ENCODE data around the gene AKT3.

Gene AKT3

DNA sequence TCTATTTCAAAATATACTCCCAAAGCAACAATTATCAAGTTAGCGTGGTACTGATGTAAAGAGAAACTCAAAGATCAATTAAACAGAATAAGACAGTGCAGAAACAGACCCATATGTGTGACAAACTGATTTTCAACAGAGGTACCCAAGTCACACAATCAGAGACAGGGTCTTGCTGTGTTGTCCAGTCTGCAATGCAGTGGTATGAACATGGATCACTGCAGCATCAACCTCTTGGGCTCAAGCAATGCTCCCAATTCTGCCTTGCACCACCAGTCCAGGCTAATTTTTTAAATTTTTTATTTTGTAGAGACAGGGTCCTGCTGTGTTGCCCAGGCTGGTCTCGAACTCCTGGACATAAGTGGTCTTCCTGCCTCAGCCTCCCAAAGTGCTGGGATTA, 255.6 kb downstream of the AKT3 start:
- TF ChIP-seq TCF12 (IDR thresholded peaks at IDR 0.05; ENCODE audit: low read depth) (no peak), TEAD4 (IDR thresholded peaks at IDR 0.05) (no peak), FOXM1 (IDR thresholded peaks at IDR 0.05; ENCODE audit: borderline replicate concordance, low read depth) (no peak)

DNA sequence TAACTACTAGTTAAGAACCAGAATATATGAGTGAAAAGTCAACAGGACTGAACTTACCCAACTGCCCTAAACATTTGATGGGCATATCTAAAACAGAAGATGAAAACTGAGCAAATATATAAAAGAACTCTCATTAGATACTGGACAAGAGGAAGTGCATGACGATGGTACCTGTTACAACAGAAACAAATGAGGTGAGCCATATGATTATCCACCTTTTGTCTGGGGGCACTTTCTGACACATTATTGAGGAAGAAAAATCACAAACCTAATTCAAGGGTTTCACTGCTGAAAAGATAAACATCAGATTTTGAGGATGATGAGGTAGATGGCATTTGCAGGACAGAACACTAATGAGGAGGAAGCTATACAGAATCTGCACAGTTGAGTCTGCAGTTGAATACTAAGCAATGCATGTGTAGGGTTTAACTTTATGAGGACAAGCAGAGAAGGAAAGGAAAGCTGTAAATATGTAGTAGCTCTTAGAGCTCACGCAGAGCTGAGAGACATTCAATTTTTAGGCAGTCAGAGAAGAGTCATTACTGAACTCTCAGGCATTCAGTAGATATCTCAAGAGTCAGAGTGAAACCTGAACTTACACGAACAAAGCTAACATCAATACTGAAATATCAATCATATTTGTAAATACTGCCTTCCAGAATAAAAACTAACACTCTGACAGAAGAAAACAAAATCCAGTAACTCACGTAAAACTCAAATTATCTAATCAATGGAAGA, 262.1 kb downstream of the AKT3 start:
- no peak for TF ChIP-seq RAD21 (IDR thresholded peaks at IDR 0.05; ENCODE audit: low read depth)
- TF ChIP-seq CREB1 (IDR thresholded peaks at IDR 0.05; ENCODE audit: low read depth): no peak

DNA sequence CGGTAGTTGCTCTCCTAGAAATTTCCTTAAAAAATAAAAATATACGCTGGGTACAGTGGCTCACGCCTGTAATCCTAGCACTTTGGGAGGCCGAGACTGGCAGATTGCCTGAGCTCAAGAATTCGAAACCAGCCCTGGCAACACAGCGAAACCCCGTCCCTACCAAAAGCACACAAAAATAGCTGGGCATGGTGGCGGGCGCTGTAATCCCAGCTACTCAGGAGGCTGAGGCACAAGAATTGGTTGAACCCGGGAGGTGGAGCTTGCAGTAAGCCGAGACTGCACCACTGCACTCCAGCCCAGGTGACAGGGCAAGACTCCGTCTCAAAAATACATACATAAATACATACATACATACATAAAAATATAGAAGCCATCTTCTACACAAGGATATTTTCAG, 262.8 kb downstream of the AKT3 start:
- TF ChIP-seq EP300 (IDR thresholded peaks at IDR 0.05; ENCODE audit: borderline replicate concordance): no peak
- TF ChIP-seq TAF1 (IDR thresholded peaks at IDR 0.05; ENCODE audit: low read depth): no peak
- TF ChIP-seq ZBTB7A (IDR thresholded peaks at IDR 0.05; ENCODE audit: low read depth): no peak
- no peak for TF ChIP-seq RAD21 (IDR thresholded peaks at IDR 0.05; ENCODE audit: low read depth)
- TF ChIP-seq NFIC (IDR thresholded peaks at IDR 0.05): no peak
- TF ChIP-seq, protein P1, sequence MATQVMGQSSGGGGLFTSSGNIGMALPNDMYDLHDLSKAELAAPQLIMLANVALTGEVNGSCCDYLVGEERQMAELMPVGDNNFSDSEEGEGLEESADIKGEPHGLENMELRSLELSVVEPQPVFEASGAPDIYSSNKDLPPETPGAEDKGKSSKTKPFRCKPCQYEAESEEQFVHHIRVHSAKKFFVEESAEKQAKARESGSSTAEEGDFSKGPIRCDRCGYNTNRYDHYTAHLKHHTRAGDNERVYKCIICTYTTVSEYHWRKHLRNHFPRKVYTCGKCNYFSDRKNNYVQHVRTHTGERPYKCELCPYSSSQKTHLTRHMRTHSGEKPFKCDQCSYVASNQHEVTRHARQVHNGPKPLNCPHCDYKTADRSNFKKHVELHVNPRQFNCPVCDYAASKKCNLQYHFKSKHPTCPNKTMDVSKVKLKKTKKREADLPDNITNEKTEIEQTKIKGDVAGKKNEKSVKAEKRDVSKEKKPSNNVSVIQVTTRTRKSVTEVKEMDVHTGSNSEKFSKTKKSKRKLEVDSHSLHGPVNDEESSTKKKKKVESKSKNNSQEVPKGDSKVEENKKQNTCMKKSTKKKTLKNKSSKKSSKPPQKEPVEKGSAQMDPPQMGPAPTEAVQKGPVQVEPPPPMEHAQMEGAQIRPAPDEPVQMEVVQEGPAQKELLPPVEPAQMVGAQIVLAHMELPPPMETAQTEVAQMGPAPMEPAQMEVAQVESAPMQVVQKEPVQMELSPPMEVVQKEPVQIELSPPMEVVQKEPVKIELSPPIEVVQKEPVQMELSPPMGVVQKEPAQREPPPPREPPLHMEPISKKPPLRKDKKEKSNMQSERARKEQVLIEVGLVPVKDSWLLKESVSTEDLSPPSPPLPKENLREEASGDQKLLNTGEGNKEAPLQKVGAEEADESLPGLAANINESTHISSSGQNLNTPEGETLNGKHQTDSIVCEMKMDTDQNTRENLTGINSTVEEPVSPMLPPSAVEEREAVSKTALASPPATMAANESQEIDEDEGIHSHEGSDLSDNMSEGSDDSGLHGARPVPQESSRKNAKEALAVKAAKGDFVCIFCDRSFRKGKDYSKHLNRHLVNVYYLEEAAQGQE (IDR thresholded peaks at IDR 0.05; ENCODE audit: low read depth): no peak
- no peak for TF ChIP-seq TEAD4 (IDR thresholded peaks at IDR 0.05)
- no peak for TF ChIP-seq EGR1 (IDR thresholded peaks at IDR 0.05)
- TF ChIP-seq FOXM1 (IDR thresholded peaks at IDR 0.05; ENCODE audit: borderline replicate concordance, low read depth): no peak
- TF ChIP-seq CREB1 (IDR thresholded peaks at IDR 0.05; ENCODE audit: low read depth): no peak
- TF ChIP-seq, protein P2, sequence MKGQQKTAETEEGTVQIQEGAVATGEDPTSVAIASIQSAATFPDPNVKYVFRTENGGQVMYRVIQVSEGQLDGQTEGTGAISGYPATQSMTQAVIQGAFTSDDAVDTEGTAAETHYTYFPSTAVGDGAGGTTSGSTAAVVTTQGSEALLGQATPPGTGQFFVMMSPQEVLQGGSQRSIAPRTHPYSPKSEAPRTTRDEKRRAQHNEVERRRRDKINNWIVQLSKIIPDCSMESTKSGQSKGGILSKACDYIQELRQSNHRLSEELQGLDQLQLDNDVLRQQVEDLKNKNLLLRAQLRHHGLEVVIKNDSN (IDR thresholded peaks at IDR 0.05): no peak
- TF ChIP-seq, protein P3, sequence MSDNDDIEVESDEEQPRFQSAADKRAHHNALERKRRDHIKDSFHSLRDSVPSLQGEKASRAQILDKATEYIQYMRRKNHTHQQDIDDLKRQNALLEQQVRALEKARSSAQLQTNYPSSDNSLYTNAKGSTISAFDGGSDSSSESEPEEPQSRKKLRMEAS (IDR thresholded peaks at IDR 0.05): no peak
- TF ChIP-seq CEBPB (IDR thresholded peaks at IDR 0.05): no peak

DNA sequence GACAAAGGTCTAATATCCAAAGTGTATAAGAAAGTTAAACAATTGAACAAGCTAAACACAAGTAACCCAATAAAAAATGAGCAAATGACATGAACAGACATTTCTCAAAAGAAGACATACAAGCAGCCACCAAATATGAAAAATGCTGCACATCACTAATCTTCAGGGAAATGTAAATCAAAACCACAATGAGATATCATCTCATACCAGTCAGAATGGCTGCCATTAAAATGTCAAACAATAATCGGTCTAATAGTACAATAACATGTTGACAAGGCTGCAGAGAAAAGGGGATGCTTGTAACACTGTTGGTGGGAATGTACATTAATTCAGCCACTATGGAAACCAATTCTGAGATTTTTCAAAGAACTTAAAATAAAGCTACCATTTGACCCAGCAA, 264.1 kb downstream of the AKT3 start:
- TF ChIP-seq, protein P2 (IDR thresholded peaks at IDR 0.05): no peak
- TF ChIP-seq, protein P1 (IDR thresholded peaks at IDR 0.05; ENCODE audit: low read depth): no peak
- TF ChIP-seq YY1 (IDR thresholded peaks at IDR 0.05; ENCODE audit: low read depth) (no peak), EGR1 (IDR thresholded peaks at IDR 0.05) (no peak), TCF12 (IDR thresholded peaks at IDR 0.05; ENCODE audit: low read depth) (no peak), RAD21 (IDR thresholded peaks at IDR 0.05; ENCODE audit: low read depth) (no peak), TEAD4 (IDR thresholded peaks at IDR 0.05) (no peak), EP300 (IDR thresholded peaks at IDR 0.05; ENCODE audit: borderline replicate concordance) (no peak)

DNA sequence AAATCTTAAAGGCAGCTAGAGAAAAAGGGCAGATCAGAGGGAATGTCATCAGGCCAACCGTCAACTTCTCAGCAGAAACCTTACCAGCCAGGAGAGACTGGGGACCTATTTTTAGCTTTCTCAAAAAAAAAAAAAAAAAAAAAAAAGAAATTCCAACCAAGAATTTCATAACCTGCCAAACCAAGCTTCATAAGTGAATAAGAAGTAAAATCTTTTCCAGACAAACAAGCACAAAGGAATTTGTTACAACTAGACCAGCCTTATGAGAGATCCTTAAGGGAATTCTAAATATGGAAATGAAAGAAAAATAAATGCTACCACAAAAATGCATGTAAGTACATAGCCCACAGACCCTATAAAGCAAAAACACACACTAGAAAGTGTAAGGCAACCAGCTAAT, 267.7 kb downstream of the AKT3 start:
- no peak for TF ChIP-seq CEBPB (IDR thresholded peaks at IDR 0.05)
- no peak for TF ChIP-seq NFIC (IDR thresholded peaks at IDR 0.05)
- TF ChIP-seq, protein P3 (IDR thresholded peaks at IDR 0.05): no peak
- TF ChIP-seq FOXM1 (IDR thresholded peaks at IDR 0.05; ENCODE audit: borderline replicate concordance, low read depth): no peak
- TF ChIP-seq TEAD4 (IDR thresholded peaks at IDR 0.05): no peak
- no peak for TF ChIP-seq TCF12 (IDR thresholded peaks at IDR 0.05; ENCODE audit: low read depth)
- TF ChIP-seq YY1 (IDR thresholded peaks at IDR 0.05; ENCODE audit: low read depth): no peak
- TF ChIP-seq EGR1 (IDR thresholded peaks at IDR 0.05): no peak
- TF ChIP-seq CREB1 (IDR thresholded peaks at IDR 0.05; ENCODE audit: low read depth): no peak
- TF ChIP-seq ZBTB7A (IDR thresholded peaks at IDR 0.05; ENCODE audit: low read depth): no peak
- TF ChIP-seq, protein P1 (IDR thresholded peaks at IDR 0.05; ENCODE audit: low read depth): no peak
- TF ChIP-seq TAF1 (IDR thresholded peaks at IDR 0.05; ENCODE audit: low read depth): no peak
- TF ChIP-seq, protein P2 (IDR thresholded peaks at IDR 0.05): no peak
- TF ChIP-seq EP300 (IDR thresholded peaks at IDR 0.05; ENCODE audit: borderline replicate concordance): no peak
- no peak for TF ChIP-seq RAD21 (IDR thresholded peaks at IDR 0.05; ENCODE audit: low read depth)
